Activated CD4-positive, alpha-beta T cell treated with anti-CD3 and anti-CD28 coated beads for 1 hour (primary cell): Measurements from ENCODE around the gene TJP3.

Experiments used
- DNase-seq: peaks from one replicate; pipeline ENCODE4 v3.0.0-alpha.2; 2020

TJP3 gene

DNA sequence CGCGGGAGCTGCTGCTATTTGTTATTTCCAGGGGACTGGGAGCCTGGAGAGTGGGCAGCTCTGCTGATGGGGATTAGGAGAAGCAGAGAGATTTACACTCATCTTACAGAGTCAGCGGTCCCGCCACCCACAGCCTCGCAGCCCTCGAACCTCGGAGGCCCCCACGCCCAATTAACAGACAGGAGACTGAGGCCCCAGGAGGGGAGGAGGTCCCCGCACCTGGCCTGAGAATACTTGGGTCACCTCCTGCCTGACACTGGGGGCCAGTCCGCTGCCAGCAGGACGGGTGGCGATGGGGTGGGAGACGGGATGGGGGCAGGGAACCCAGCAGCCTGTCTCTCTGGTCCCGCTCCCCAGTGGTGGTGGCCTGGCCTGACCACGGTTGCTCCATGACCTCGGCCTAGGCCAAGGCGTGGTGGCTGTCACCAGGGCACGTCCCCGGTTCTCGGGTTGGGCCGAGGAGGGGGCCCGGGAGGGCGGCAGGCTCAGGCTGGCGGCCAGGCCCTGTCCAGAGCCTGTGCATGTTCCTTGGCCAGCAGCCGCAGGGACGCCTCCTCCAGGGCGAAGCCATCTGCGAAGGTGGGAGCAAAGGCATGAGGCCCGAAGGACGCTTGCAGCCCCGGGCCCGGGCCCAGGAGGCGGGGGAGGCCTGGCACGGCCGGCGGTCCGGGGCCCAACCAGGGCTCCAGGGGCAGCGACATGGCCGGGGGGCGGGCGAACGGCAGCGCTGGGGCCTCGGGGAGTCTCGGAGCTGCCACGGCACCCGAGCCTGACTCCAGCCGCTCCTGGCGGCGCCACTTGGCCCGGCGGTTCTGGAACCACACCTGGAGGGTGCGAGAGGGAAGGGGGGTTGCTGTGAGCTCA, 62.2 kb downstream of the TJP3 start:
- no peak for DNase-seq

GRCh38 chr19:3771000-3771905, 63.1 kb downstream of the TJP3 start:
- DNase-seq, result no peak

DNA sequence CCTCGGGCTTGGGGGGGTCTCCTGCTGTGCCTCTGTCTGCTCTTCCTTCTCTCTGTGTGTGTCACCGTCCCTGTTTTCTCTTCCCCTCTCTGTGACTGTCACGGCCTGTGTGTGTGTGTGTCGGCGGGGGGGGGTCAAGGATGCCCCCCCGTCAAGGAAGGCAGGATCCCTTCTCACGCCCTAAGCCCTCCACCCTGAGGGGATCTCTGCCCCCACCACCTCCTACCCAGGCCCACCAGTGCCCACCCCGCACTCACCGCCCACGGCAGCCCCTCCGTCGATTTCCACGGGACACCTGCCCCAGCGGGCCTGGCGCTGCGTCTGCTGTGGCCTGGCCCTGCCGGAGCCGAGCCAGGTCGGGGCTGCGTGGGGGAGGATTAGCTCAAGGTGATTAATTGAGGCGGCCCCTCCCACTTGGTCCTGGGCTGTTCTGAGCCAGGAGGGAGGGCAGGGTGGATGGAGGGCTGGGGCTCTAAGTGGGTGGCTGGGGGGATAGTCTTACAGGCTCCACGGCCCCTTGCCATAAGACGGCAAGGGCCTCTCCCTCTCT, 63.8 kb downstream of the TJP3 start, which contains the start of gene RAX2:
Gene RAX2 (minus strand): TSS at position 323 of the 550 bp plus-strand sequence. CDS start 486 bp downstream, outside the sequence.
- DNase-seq, result no peak

DNA sequence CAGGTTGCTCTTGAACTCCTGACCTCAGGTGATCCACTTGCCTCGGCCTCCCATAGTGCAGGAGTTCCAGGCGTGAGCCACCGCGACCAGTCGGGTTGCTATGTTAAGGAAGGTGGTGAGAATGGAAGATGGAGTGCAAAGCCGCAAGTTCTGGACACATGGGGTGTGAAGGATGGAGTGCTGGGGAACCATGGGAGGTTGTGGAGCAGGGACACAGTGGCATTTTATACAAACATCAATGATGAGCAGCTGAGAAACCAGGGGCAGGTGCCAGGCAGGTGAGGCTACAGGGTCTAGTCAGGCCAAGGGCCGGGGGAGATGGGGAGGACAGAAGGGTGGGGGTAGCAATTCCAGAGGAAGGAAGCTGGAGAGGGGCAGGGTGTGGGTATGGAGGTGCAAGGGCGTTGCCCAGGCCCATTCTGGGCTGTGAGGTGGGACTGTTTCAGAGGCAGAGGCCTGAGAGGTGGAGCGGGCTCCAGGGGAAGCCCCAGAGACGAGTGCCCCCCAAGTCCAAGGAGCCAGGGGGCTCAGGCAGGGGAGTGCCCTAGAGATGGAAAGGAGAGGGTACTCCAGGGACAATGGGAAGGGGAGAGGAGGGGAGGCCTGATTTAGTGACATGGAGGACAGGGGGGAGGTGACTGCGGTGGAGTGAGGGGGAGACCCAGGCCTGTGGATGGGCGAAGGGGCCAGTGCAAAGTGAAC, 65.8 kb downstream of the TJP3 start:
- DNase-seq, result no peak

DNA sequence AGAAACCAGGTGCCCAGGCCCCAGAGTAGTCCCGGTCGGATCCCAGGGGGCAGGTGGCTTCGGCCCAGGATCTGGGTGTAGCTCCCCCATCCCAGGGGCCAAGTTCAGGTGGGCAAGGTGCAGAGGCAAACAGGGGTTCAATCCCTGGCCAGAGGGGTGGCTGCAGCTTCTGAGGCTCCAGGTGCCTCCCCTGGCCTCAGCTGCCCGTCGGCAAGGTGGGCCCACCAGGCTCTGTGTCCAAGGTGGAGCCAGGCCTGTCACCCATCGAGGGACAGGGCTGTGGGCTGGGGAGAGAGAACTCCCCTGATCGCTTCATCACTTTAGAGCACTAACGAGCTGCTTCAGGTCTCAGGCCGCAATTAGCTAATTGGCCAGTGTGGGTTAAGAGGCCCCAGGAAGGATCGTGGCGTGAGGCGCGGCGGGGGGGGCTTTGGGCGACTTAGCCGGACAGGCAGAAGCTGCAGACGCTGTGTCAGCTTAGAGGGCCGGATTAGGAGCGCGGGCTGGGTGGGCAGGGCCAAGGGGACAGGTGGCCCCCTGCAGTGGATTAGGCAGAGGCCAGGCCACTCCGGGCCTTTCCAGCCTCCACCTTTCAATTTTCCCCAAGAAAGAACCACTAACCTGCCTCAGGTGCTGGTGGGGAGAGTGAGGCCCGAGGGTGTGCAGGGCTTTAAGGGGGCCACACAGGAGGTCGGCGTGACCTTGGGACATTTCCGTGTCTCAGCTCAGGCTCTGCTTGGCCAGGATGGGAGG, 66.6 kb downstream of the TJP3 start:
- DNase-seq, result no peak

DNA sequence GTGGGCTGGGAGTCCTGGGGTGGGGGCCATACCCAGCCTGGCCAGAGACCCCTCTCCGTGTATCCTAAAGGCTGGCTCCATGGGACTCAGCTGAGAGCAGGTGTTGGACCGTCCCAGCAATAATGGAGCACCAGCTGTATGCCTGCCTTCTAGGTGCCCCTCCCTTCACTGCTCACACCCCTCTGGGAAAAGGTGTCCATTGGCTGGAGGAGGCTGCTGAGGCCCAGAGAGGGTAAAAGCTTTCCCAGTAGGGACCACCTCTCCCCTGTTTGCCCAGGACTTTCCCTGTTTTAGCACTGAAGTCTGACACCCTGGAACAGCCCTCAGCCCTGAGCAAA, 67.2 kb downstream of the TJP3 start:
- DNase-seq, result no peak

GRCh38 chr19:3775831-3776230, 67.6 kb downstream of the TJP3 start:
- no peak for DNase-seq

GRCh38 chr19:3776479-3777040, 68.4 kb downstream of the TJP3 start:
- no peak for DNase-seq

- DNase-seq, result no peak
Measured at GRCh38 chr19:3778104-3778867, 70.1 kb downstream of the TJP3 start.

DNA sequence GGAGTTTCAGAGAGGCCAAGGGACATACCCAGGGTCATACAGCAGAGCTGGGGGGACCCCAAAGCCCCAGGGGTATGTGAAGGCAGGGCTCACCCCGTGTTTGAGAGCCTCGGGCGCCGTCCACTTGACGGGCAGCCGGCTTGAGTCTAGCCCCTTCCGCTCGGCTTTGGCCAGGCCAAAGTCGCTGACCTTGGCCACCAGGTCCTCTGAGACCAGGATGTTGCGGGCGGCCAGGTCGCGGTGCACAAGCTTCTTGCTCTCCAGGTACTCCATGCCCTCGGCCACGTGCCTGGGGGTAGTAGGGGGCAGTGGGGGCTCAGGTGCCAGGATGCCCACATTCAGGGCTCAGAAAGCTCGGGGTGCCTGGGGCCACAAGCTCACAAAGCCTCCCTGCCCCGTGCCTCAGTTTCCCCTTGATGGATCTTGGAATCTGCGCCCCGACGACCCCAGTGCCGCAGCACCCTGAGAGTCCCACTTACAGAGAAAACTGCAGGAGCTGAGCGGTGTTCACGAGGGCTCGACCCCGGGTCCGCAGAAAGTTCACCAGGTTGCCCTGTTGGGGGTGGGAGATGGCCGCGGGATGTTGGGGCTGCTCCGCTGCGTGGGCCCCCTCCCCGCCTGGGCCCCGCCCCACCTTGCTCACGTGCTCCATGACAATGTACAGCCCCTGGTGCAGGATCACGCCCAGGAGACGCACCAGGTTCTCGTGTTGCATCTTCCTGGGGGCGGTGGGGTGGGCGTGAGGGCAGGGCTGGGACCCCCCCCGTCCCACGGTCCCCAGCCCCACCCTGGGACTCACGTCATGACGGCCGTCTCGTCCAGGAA, 70.9 kb downstream of the TJP3 start:
- no peak for DNase-seq

- DNase-seq, result no peak
Measured at GRCh38 chr19:3780786-3781304, 72.7 kb downstream of the TJP3 start.

- no peak for DNase-seq
Measured at GRCh38 chr19:3781603-3782002, 73.4 kb downstream of the TJP3 start.

DNA sequence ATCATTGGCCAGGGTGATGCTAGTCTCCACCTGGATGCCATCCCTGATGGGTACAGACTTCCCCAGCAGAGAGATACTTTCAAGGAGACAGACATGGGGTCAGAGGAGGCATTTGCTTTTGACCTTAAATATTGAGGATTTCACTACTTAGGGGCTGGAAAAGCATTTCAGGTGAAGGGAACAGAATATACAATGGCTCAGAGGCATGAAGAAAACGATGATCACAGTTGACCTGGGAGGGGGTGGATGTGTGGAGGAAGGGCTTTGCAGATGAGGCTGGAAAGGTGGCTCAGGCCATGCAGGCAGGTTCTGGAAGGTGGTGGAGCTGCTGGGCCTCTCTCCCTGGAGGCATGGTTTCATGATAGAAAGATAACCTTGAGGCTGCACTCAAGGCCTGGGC, 74.1 kb downstream of the TJP3 start:
- DNase-seq, result no peak

DNA sequence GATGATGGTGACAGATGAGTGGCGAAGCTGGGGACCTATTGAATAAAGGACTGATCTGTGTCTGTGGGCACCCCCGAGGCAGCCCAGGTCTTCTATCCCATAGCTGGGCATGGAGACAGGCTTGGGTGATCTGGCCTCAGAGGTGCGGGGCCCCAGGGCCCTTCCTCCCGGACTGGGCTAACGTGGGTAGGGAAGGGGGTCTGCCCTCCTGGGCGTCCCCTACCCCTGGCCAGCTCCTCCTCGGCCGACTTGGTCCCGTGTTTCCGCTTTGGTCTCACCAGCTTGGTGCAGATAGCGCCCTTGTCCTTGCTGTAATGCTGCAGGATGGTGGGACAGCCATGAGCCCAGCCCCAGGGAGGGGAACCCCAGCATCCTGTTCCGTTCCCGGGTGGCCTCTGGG, 74.7 kb downstream of the TJP3 start:
- no peak for DNase-seq

- no peak for DNase-seq
Measured at GRCh38 chr19:3783660-3784584, 75.7 kb downstream of the TJP3 start.

- DNase-seq, result no peak
Measured at GRCh38 chr19:3784607-3785450, 76.6 kb downstream of the TJP3 start.

GRCh38 chr19:3785451-3785937, 77.3 kb downstream of the TJP3 start:
- no peak for DNase-seq
